NCI-H1930 (cell line): ENCODE measurements around the gene RBM19.
A peak's percentile ranks its signal among the peaks of the same experiment; 100 is the strongest.

Source experiments
- DNase-seq, 2 experiments: peaks; one replicate each; lab custom pipeline; 2025; lab: John Stamatoyannopoulos, UW

Gene RBM19

GRCh38 chr12:113899561-113900471 is 66.3 kb downstream of the RBM19 start:
- peak in 1 of 2 experiments; percentile 15 for DNase-seq

GRCh38 chr12:113899042-113899560 is 67.0 kb downstream of the RBM19 start:
- DNase-seq, result no peak

GRCh38 chr12:113898466-113898865 is 67.7 kb downstream of the RBM19 start:
- DNase-seq, result no peak

- DNase-seq, result no peak
These were observed 68.7 kb downstream of the RBM19 start for GRCh38 chr12:113897406-113897805.

- no peak for DNase-seq
These were observed 69.3 kb downstream of the RBM19 start for GRCh38 chr12:113896841-113897240.

GRCh38 chr12:113896194-113896593 is 69.9 kb downstream of the RBM19 start:
- DNase-seq, result no peak

- no peak for DNase-seq
These were observed 70.9 kb downstream of the RBM19 start for GRCh38 chr12:113895176-113895575.

- no peak for DNase-seq
These were observed 71.4 kb downstream of the RBM19 start for GRCh38 chr12:113894697-113895096.

GRCh38 chr12:113893221-113893620 is 72.9 kb downstream of the RBM19 start:
- DNase-seq, result no peak

GRCh38 chr12:113892556-113892955 is 73.6 kb downstream of the RBM19 start:
- DNase-seq, result no peak

- no peak for DNase-seq
These were observed 74.2 kb downstream of the RBM19 start for GRCh38 chr12:113891739-113892520.

- DNase-seq, result no peak
These were observed 74.9 kb downstream of the RBM19 start for GRCh38 chr12:113891167-113891692.

GRCh38 chr12:113889891-113890581 is 76.1 kb downstream of the RBM19 start:
- no peak for DNase-seq

- no peak for DNase-seq
These were observed 77.0 kb downstream of the RBM19 start for GRCh38 chr12:113889076-113889475.

GRCh38 chr12:113888435-113888834 is 77.7 kb downstream of the RBM19 start:
- no peak for DNase-seq

- DNase-seq, result no peak
These were observed 78.2 kb downstream of the RBM19 start for GRCh38 chr12:113887906-113888305.

GRCh38 chr12:113886721-113887120 is 79.4 kb downstream of the RBM19 start:
- no peak for DNase-seq

GRCh38 chr12:113884392-113884791 is 81.7 kb downstream of the RBM19 start:
- no peak for DNase-seq

GRCh38 chr12:113882690-113883089 is 83.4 kb downstream of the RBM19 start:
- no peak for DNase-seq

GRCh38 chr12:113880988-113881962 is 84.8 kb downstream of the RBM19 start:
- no peak for DNase-seq

GRCh38 chr12:113880326-113880725 is 85.8 kb downstream of the RBM19 start:
- DNase-seq, result no peak
